ENCODE results near the gene CTNNA1.
"Not testable (repeated sequence)": the region's sequence is repeated elsewhere in the genome, so short reads cannot be mapped to it uniquely, and the experiment has no call there.

The CTNNA1 gene

GRCh38 chr5:138751344-138751743 is 1.9 kb upstream of the CTNNA1 start:
- not testable (repeated sequence) for H3K27me3 ChIP-seq (ENCODE audit: control insufficient read depth, insufficient read depth, low read length); H3K9ac ChIP-seq (ENCODE audit: low read depth, low read length); H3K4me3 ChIP-seq (ENCODE audit: low read depth, low read length); H3K9me3 ChIP-seq (ENCODE audit: control insufficient read depth, insufficient read depth, low read length); H3K36me3 ChIP-seq (ENCODE audit: control insufficient read depth, insufficient read depth, low read length)
- peaks cover 15% of the 10 kb centered on the region for H3K4me1 ChIP-seq (ENCODE audit: control insufficient read depth, insufficient read depth, low read length)

- H3K9me3 ChIP-seq (ENCODE audit: control insufficient read depth, insufficient read depth, low read length) = no peaks in the 10 kb centered on the region
- H3K36me3 ChIP-seq (ENCODE audit: control insufficient read depth, insufficient read depth, low read length) = peaks cover 2% of the 10 kb centered on the region
- no peaks in the 10 kb centered on the region for H3K27me3 ChIP-seq (ENCODE audit: control insufficient read depth, insufficient read depth, low read length)
- H3K9ac ChIP-seq (ENCODE audit: low read depth, low read length) = peak overlapping the region; percentile 83
- H3K4me3 ChIP-seq (ENCODE audit: low read depth, low read length) = peak overlapping the region; percentile 78
- H3K4me1 ChIP-seq (ENCODE audit: control insufficient read depth, insufficient read depth, low read length) = peaks cover 15% of the 10 kb centered on the region
Measured at GRCh38 chr5:138752341-138752950, 779 bp upstream of the CTNNA1 start.

- peaks cover 15% of the 10 kb centered on the region for H3K4me1 ChIP-seq (ENCODE audit: control insufficient read depth, insufficient read depth, low read length)
- no peaks in the 10 kb centered on the region for H3K27me3 ChIP-seq (ENCODE audit: control insufficient read depth, insufficient read depth, low read length)
- H3K36me3 ChIP-seq (ENCODE audit: control insufficient read depth, insufficient read depth, low read length) = peaks cover 6% of the 10 kb centered on the region
- peak overlapping the region; percentile 89 for H3K9ac ChIP-seq (ENCODE audit: low read depth, low read length)
- H3K9me3 ChIP-seq (ENCODE audit: control insufficient read depth, insufficient read depth, low read length) = no peaks in the 10 kb centered on the region
- H3K4me3 ChIP-seq (ENCODE audit: low read depth, low read length) = peak overlapping the region; percentile 86
Measured at GRCh38 chr5:138753794-138754698, 821 bp downstream of the CTNNA1 start.

GRCh38 chr5:138754699-138755057 is 1.5 kb downstream of the CTNNA1 start:
- peak overlapping the region; percentile 86 for H3K4me3 ChIP-seq (ENCODE audit: low read depth, low read length)
- peaks cover 15% of the 10 kb centered on the region for H3K4me1 ChIP-seq (ENCODE audit: control insufficient read depth, insufficient read depth, low read length)
- H3K9ac ChIP-seq (ENCODE audit: low read depth, low read length) = peak overlapping the region; percentile 89
- H3K36me3 ChIP-seq (ENCODE audit: control insufficient read depth, insufficient read depth, low read length) = peaks cover 6% of the 10 kb centered on the region
- H3K27me3 ChIP-seq (ENCODE audit: control insufficient read depth, insufficient read depth, low read length) = no peaks in the 10 kb centered on the region
- H3K9me3 ChIP-seq (ENCODE audit: control insufficient read depth, insufficient read depth, low read length) = no peaks in the 10 kb centered on the region

- H3K4me1 ChIP-seq (ENCODE audit: control insufficient read depth, insufficient read depth, low read length) = peaks cover 15% of the 10 kb centered on the region
- no peak overlapping the region for H3K9ac ChIP-seq (ENCODE audit: low read depth, low read length)
- no peaks in the 10 kb centered on the region for H3K9me3 ChIP-seq (ENCODE audit: control insufficient read depth, insufficient read depth, low read length)
Measured at GRCh38 chr5:138755084-138755748, 2.0 kb downstream of the CTNNA1 start.

GRCh38 chr5:138757061-138757776 is 4.0 kb downstream of the CTNNA1 start:
- no peak overlapping the region for H3K9ac ChIP-seq (ENCODE audit: low read depth, low read length)
- H3K4me3 ChIP-seq (ENCODE audit: low read depth, low read length) = no peak overlapping the region
- peaks cover 6% of the 10 kb centered on the region for H3K36me3 ChIP-seq (ENCODE audit: control insufficient read depth, insufficient read depth, low read length)
- H3K27me3 ChIP-seq (ENCODE audit: control insufficient read depth, insufficient read depth, low read length) = no peaks in the 10 kb centered on the region
- no peaks in the 10 kb centered on the region for H3K9me3 ChIP-seq (ENCODE audit: control insufficient read depth, insufficient read depth, low read length)
- peaks cover 10% of the 10 kb centered on the region for H3K4me1 ChIP-seq (ENCODE audit: control insufficient read depth, insufficient read depth, low read length)

More at GRCh38 chr5:138755084-138755748, 2.0 kb downstream of the CTNNA1 start:
- H3K36me3 ChIP-seq (ENCODE audit: control insufficient read depth, insufficient read depth, low read length) = peaks cover 6% of the 10 kb centered on the region
- H3K27me3 ChIP-seq (ENCODE audit: control insufficient read depth, insufficient read depth, low read length) = no peaks in the 10 kb centered on the region
- peak overlapping the region; percentile 86 for H3K4me3 ChIP-seq (ENCODE audit: low read depth, low read length)

GRCh38 chr5:138760448-138761110 is 7.4 kb downstream of the CTNNA1 start:
- Histone ChIP-seq H3K4me3 (ENCODE audit: low read depth, low read length) (no peak overlapping the region), H3K27me3 (ENCODE audit: control insufficient read depth, insufficient read depth, low read length) (no peaks in the 10 kb centered on the region), H3K4me1 (ENCODE audit: control insufficient read depth, insufficient read depth, low read length) (peaks cover under 1% of the 10 kb centered on the region), H3K9me3 (ENCODE audit: control insufficient read depth, insufficient read depth, low read length) (no peaks in the 10 kb centered on the region), H3K9ac (ENCODE audit: low read depth, low read length) (no peak overlapping the region), H3K36me3 (ENCODE audit: control insufficient read depth, insufficient read depth, low read length) (peaks cover 6% of the 10 kb centered on the region)

- H3K4me3 ChIP-seq (ENCODE audit: low read depth, low read length); H3K27me3 ChIP-seq (ENCODE audit: control insufficient read depth, insufficient read depth, low read length); H3K9me3 ChIP-seq (ENCODE audit: control insufficient read depth, insufficient read depth, low read length); H3K36me3 ChIP-seq (ENCODE audit: control insufficient read depth, insufficient read depth, low read length); H3K4me1 ChIP-seq (ENCODE audit: control insufficient read depth, insufficient read depth, low read length); H3K9ac ChIP-seq (ENCODE audit: low read depth, low read length): not testable (repeated sequence)
Measured at GRCh38 chr5:138761115-138761514, 7.9 kb downstream of the CTNNA1 start.

GRCh38 chr5:138761670-138762069 is 8.4 kb downstream of the CTNNA1 start:
- H3K4me1 ChIP-seq (ENCODE audit: control insufficient read depth, insufficient read depth, low read length); H3K9ac ChIP-seq (ENCODE audit: low read depth, low read length); H3K27me3 ChIP-seq (ENCODE audit: control insufficient read depth, insufficient read depth, low read length); H3K36me3 ChIP-seq (ENCODE audit: control insufficient read depth, insufficient read depth, low read length); H3K9me3 ChIP-seq (ENCODE audit: control insufficient read depth, insufficient read depth, low read length); H3K4me3 ChIP-seq (ENCODE audit: low read depth, low read length): not testable (repeated sequence)

- Histone ChIP-seq H3K9ac (ENCODE audit: low read depth, low read length) (no peak overlapping the region), H3K36me3 (ENCODE audit: control insufficient read depth, insufficient read depth, low read length) (peaks cover 6% of the 10 kb centered on the region), H3K27me3 (ENCODE audit: control insufficient read depth, insufficient read depth, low read length) (no peaks in the 10 kb centered on the region), H3K4me3 (ENCODE audit: low read depth, low read length) (no peak overlapping the region), H3K9me3 (ENCODE audit: control insufficient read depth, insufficient read depth, low read length) (no peaks in the 10 kb centered on the region), H3K4me1 (ENCODE audit: control insufficient read depth, insufficient read depth, low read length) (no peaks in the 10 kb centered on the region)
Measured at GRCh38 chr5:138762110-138762509, 8.9 kb downstream of the CTNNA1 start.
